Progenitor cell of endocrine pancreas (in vitro differentiated cells): ENCODE results near the gene KCNG4. TPM values are rescaled to one million over a fixed set of nuclear protein-coding genes. Genes with fewer than 3 reads are reported as not detected.

Experiments
- DNase-seq: peaks from one replicate; pipeline ENCODE4 v3.0.0; 2021; ENCODE audit warnings: low spot score; ENCODE audit not compliant: unreplicated experiment
- H3K27ac Mint-ChIP-seq: 2 replicates; pipeline ENCODE4 v1.8.0; 2021; ENCODE audit warnings: mild to moderate bottlenecking, moderate library complexity, mixed read lengths
- H3K27me3 Mint-ChIP-seq: 2 replicates; pipeline ENCODE4 v1.8.0; 2021; ENCODE audit warnings: mixed read lengths
- H3K36me3 Mint-ChIP-seq: 2 replicates; pipeline ENCODE4 v1.8.0; 2022; ENCODE audit warnings: mixed read lengths; ENCODE audit not compliant: insufficient read depth
- H3K4me1 Mint-ChIP-seq: 2 replicates; pipeline ENCODE4 v1.8.0; 2021; ENCODE audit warnings: low read depth, mixed read lengths
- H3K4me3 Mint-ChIP-seq: 2 replicates; pipeline ENCODE4 v1.8.0; 2021; ENCODE audit warnings: low read depth, mild to moderate bottlenecking, moderate library complexity, mixed read lengths
- H3K9me3 Mint-ChIP-seq: 2 replicates; pipeline ENCODE4 v1.8.0; 2021; ENCODE audit warnings: low read depth, mixed read lengths
- total RNA-seq: library from RNA; stranded (reverse); gene quantifications from 2 replicates; pipeline ENCODE4 v1.2.1, GENCODE V29; 2021
- TF ChIP-seq, protein P1 (sequence below): fragments of 200-600 bp; sonication (generic); IDR thresholded peaks from one replicate; pipeline ENCODE4 v1.5.0; 2021; ENCODE audit warnings: antibody characterized with exemption, mild to moderate bottlenecking; ENCODE audit not compliant: unreplicated experiment

Gene KCNG4
- total RNA-seq, 1 donor from 2014 or later = not detected

DNA sequence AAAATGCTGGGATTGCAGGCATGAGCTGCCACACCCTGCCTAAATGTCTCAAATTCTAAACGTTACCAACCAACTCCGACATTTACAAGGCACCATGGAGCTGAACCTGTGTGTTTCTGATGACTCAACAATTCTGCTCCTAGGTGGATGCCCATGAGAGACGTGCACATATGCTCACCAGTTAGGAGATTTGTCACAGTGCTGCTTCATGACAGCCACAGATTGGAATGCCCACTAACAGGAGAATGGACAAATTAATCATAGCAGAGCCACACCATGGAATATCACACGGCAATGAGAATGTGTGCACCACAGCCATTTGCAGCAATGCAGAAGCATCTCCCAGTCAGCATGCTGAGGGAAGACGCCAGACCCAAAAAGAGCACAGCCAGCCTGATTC, 8.0 kb upstream of the KCNG4 start:
- Mint-ChIP-seq H3K4me1 (no peaks in the 10 kb centered on the region), H3K27me3 (peaks cover 15% of the 10 kb centered on the region), H3K27ac (no peak overlapping the region), H3K9me3 (no peaks in the 10 kb centered on the region), H3K4me3 (no peak overlapping the region), H3K36me3 (no peaks in the 10 kb centered on the region)
- TF ChIP-seq, protein P1, sequence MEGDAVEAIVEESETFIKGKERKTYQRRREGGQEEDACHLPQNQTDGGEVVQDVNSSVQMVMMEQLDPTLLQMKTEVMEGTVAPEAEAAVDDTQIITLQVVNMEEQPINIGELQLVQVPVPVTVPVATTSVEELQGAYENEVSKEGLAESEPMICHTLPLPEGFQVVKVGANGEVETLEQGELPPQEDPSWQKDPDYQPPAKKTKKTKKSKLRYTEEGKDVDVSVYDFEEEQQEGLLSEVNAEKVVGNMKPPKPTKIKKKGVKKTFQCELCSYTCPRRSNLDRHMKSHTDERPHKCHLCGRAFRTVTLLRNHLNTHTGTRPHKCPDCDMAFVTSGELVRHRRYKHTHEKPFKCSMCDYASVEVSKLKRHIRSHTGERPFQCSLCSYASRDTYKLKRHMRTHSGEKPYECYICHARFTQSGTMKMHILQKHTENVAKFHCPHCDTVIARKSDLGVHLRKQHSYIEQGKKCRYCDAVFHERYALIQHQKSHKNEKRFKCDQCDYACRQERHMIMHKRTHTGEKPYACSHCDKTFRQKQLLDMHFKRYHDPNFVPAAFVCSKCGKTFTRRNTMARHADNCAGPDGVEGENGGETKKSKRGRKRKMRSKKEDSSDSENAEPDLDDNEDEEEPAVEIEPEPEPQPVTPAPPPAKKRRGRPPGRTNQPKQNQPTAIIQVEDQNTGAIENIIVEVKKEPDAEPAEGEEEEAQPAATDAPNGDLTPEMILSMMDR = no peak
- no peak for DNase-seq

DNA sequence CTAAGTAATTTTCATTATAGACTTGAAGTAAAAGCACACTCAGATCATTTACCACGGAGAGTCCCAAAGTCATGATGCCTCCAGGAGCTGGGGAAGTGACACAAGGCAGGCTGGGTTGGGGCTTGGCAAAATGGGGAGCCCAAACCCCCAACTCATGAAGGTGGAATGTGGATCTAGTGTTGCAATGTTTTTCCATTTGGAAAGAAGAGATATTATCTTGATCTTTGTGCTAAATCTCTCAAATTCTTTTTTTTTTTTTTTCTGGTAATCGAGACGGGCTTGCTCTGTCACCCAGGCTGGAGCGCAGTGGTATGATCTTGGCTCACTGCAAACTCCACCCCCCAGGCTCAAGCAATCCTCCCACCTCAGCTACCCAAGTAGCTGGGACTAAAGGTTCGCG, 7.5 kb upstream of the KCNG4 start:
- TF ChIP-seq, protein P1 = no peak
- H3K4me3 Mint-ChIP-seq = no peak overlapping the region
- no peaks in the 10 kb centered on the region for H3K9me3 Mint-ChIP-seq
- no peaks in the 10 kb centered on the region for H3K36me3 Mint-ChIP-seq
- H3K4me1 Mint-ChIP-seq = no peaks in the 10 kb centered on the region
- H3K27ac Mint-ChIP-seq = no peak overlapping the region
- peaks cover 15% of the 10 kb centered on the region for H3K27me3 Mint-ChIP-seq
- no peak for DNase-seq

DNA sequence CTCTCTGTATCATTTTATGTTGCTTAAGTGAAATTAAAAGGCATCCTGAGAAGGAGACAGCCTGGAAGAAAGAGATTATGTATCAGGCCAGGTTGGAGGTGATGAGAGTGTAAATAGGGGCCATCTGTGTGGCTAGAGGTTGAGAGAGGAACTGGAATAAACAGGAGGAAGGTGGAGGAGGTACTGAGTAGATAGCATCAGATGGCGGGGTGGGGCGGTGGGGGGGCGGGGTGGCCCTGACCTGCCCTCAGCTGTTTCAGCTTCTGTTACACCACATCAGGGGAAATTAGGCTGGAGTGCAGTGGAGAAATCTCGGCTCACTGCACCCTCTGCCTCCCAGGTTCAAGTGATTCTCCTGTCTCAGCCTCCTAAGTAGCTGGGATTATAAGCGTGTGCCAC, 6.9 kb upstream of the KCNG4 start:
- DNase-seq = no peak
- peaks cover 16% of the 10 kb centered on the region for H3K27me3 Mint-ChIP-seq
- no peak overlapping the region for H3K4me3 Mint-ChIP-seq
- H3K27ac Mint-ChIP-seq = peak overlapping the region; percentile 38
- no peaks in the 10 kb centered on the region for H3K4me1 Mint-ChIP-seq
- TF ChIP-seq, protein P1 = no peak
- H3K36me3 Mint-ChIP-seq = no peaks in the 10 kb centered on the region
- no peaks in the 10 kb centered on the region for H3K9me3 Mint-ChIP-seq

DNA sequence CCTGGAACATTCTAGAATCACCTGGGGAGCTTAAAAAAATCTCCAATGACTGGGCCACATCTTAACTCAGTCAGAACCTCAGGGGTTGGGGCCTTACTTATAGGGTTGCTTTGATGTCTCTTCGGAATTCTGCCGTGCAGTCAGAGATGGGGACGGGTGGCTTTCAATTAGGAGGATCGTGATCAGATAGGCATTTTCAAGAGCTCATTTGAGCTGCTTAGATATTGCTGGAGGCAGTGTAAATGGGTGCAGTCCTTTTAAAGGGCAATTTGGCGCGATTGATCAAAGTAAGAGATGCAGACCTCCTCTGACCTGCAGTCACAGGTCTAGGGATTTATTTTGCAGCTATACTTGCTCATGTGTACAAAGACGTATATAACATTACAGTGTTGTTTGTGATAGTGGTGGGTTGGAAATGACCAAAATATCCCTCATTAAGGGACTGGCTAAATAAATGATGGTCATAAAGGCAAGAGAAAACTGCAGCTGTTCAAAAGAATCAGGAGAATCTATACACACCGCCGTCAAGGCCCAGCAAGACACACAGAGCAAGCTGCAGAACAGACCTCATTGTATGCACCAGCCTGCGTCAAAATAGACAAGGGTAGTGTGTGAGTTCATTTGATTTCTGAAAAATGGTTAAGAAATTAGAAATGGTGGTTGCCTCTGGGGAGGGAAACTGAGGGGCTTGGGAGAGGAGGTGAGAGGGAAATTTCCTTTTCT, 6.3 kb upstream of the KCNG4 start:
- Mint-ChIP-seq H3K9me3 (no peaks in the 10 kb centered on the region), H3K4me3 (no peak overlapping the region), H3K27me3 (peaks cover 15% of the 10 kb centered on the region), H3K27ac (peak overlapping the region; percentile 38), H3K4me1 (no peaks in the 10 kb centered on the region), H3K36me3 (no peaks in the 10 kb centered on the region)
- TF ChIP-seq, protein P1 = no peak
- DNase-seq = no peak

DNA sequence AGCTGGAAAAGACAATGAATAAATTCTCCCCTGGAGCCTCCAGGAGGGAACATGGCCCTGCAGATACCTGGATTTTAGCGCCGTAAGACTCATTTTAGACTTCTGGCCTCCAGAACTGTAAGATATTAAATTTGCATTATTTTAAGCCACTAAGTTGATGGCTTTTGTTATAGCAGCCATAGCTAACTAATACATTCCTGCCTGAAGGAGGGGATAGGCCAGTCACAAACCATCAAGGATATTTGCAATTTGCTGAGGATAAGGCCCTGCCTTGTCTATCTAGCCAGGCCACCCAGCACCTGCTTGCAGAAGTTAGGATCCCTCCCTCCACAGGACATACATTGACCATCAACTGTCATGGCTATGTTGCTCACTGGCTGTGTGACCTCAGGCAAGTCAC, 4.9 kb upstream of the KCNG4 start:
- Mint-ChIP-seq H3K4me3 (no peak overlapping the region), H3K4me1 (no peaks in the 10 kb centered on the region), H3K27me3 (peaks cover 23% of the 10 kb centered on the region), H3K36me3 (no peaks in the 10 kb centered on the region), H3K27ac (no peak overlapping the region), H3K9me3 (no peaks in the 10 kb centered on the region)
- no peak for DNase-seq
- TF ChIP-seq, protein P1 = no peak
